Ascending aorta (tissue), 2 donors: Measurements from ENCODE around the gene FRMD3. TPM values are rescaled to one million over a fixed set of nuclear protein-coding genes. Genes with fewer than 3 reads are reported as not detected.

Source experiments
- DNase-seq, 2 donors: peaks; one replicate each; pipeline ENCODE4 v3.0.0-alpha.2; 2019; ENCODE audit warnings: low spot score in 2 of 2
- H3K27ac ChIP-seq, 2 donors: fragments of 200-600 bp; sonication (generic); one replicate each; pipeline ENCODE4 v1.5.1; 2016 to 2017; ENCODE audit warnings: mild to moderate bottlenecking in 1 of 2
- H3K27me3 ChIP-seq: fragments of 200-600 bp; sonication (generic); one replicate; pipeline ENCODE4 v1.5.1; 2017
- H3K36me3 ChIP-seq, 2 donors: fragments of 200-600 bp; sonication (generic); one replicate each; pipeline ENCODE4 v1.5.1; 2016
- H3K4me1 ChIP-seq, 2 donors: fragments of 200-600 bp; sonication (generic); one replicate each; pipeline ENCODE4 v1.5.1; 2016 to 2017; ENCODE audit warnings: mild to moderate bottlenecking in 1 of 2
- H3K4me3 ChIP-seq, 2 donors: fragments of 200-600 bp; sonication (generic); one replicate each; pipeline ENCODE4 v1.5.1; 2016 to 2017; ENCODE audit warnings: mild to moderate bottlenecking in 1 of 2
- H3K9me3 ChIP-seq, 2 donors: fragments of 200-600 bp; sonication (generic); one replicate each; pipeline ENCODE4 v1.5.1; 2016
- CTCF ChIP-seq, 3 experiments: fragments of 200-600 bp in 2 of 3; fragments of 450-650 bp in 1 of 3; sonication (generic) in 2 of 3; IDR thresholded peaks; one replicate each; pipeline ENCODE4 v1.5.1; 2016 to 2019; ENCODE audit warnings: antibody characterized with exemption in 3 of 3, mild to moderate bottlenecking in 1 of 3, moderate library complexity in 1 of 3
- intact Hi-C: fragments of 100-400 bp; cut with DNase I; formaldehyde crosslinking; loops from one replicate; pipeline ENCODE4 v1.15.1; 2023
- total RNA-seq: library from RNA; depleted of rRNA; stranded (reverse); fragments of >200 nt; gene quantifications from one replicate; pipeline ENCODE4 v1.1.0, GENCODE V29; 2016

The FRMD3 gene
- total RNA-seq, 1 donor from 2014 or later, result 8.5 TPM

GRCh38 chr9:83280268-83280667 lies 257.9 kb downstream of the FRMD3 start:
- TF ChIP-seq CTCF (IDR thresholded peaks at IDR 0.05), result no peak

GRCh38 chr9:83274787-83275186 lies 263.4 kb downstream of the FRMD3 start:
- Histone ChIP-seq H3K27ac (no peak overlapping the region), H3K9me3 (no peaks in the 10 kb centered on the region), H3K27me3 (no peaks in the 10 kb centered on the region), H3K4me3 (no peak overlapping the region), H3K36me3 (no peaks in the 10 kb centered on the region), H3K4me1 (no peaks in the 10 kb centered on the region)
- TF ChIP-seq CTCF (IDR thresholded peaks at IDR 0.05), result no peak
- no peak for DNase-seq
- intact Hi-C loops, result no loop called here

More at GRCh38 chr9:83280268-83280667, 257.9 kb downstream of the FRMD3 start:
- H3K9me3 ChIP-seq, result no peaks in the 10 kb centered on the region
- no peaks in the 10 kb centered on the region for H3K27me3 ChIP-seq
- intact Hi-C loops, result no loop called here
- no peak overlapping the region for H3K27ac ChIP-seq
- H3K4me3 ChIP-seq, result no peak overlapping the region
- H3K4me1 ChIP-seq, result peaks cover 0 to 5% of the 10 kb centered on the region in 2 donors
- no peak for DNase-seq
- no peaks in the 10 kb centered on the region for H3K36me3 ChIP-seq

GRCh38 chr9:83271665-83272071 lies 266.5 kb downstream of the FRMD3 start:
- H3K27me3 ChIP-seq, result no peaks in the 10 kb centered on the region
- no peaks in the 10 kb centered on the region for H3K9me3 ChIP-seq
- no peaks in the 10 kb centered on the region for H3K36me3 ChIP-seq

GRCh38 chr9:83270116-83270515 lies 268.1 kb downstream of the FRMD3 start:
- TF ChIP-seq CTCF (IDR thresholded peaks at IDR 0.05), result no peak
- Histone ChIP-seq H3K9me3 (no peaks in the 10 kb centered on the region), H3K4me1 (peaks cover 0 to 7% of the 10 kb centered on the region in 2 donors), H3K27me3 (no peaks in the 10 kb centered on the region), H3K27ac (no peak overlapping the region), H3K4me3 (no peak overlapping the region), H3K36me3 (no peaks in the 10 kb centered on the region)
- no peak for DNase-seq
- intact Hi-C loops, result no loop called here

More at GRCh38 chr9:83271665-83272071, 266.5 kb downstream of the FRMD3 start:
- peaks cover 0 to 2% of the 10 kb centered on the region in 2 donors for H3K4me1 ChIP-seq
- no peak for DNase-seq
- intact Hi-C loops, result no loop called here
- no peak overlapping the region for H3K4me3 ChIP-seq
- TF ChIP-seq CTCF (IDR thresholded peaks at IDR 0.05), result no peak
- no peak overlapping the region for H3K27ac ChIP-seq

GRCh38 chr9:83267741-83268140 lies 270.5 kb downstream of the FRMD3 start:
- H3K4me3 ChIP-seq, result no peak overlapping the region
- intact Hi-C loops, result no loop called here
- H3K27me3 ChIP-seq, result no peaks in the 10 kb centered on the region
- no peak for DNase-seq
- no peaks in the 10 kb centered on the region for H3K36me3 ChIP-seq
- no peaks in the 10 kb centered on the region for H3K9me3 ChIP-seq
- peaks cover 0 to 7% of the 10 kb centered on the region in 2 donors for H3K4me1 ChIP-seq
- TF ChIP-seq CTCF (IDR thresholded peaks at IDR 0.05), result no peak
- no peak overlapping the region for H3K27ac ChIP-seq
